ENCODE data around the gene OSBPL8.

OSBPL8 gene

GRCh38 chr12:76571256-76571655 is 11.7 kb upstream of the OSBPL8 start:
- Histone ChIP-seq H3K36me3 (ENCODE audit: control insufficient read depth in 1 of 2, insufficient read depth in 2 of 2, low read length in 2 of 2) (no peaks in the 10 kb centered on the region), H3K4me1 (ENCODE audit: control insufficient read depth in 1 of 2, insufficient read depth in 2 of 2, low read length in 2 of 2) (no peaks in the 10 kb centered on the region), H3K27me3 (ENCODE audit: low read depth, low read length) (no peaks in the 10 kb centered on the region), H3K9me3 (ENCODE audit: control insufficient read depth in 1 of 2, low read length in 2 of 2) (no peaks in the 10 kb centered on the region), H3K27ac (ENCODE audit: low read length) (no peak overlapping the region), H3K4me3 (ENCODE audit: low read depth in 1 of 2, low read length in 2 of 2) (no peak overlapping the region)

- Histone ChIP-seq H3K4me3 (ENCODE audit: low read depth in 1 of 2, low read length in 2 of 2) (no peak overlapping the region), H3K9me3 (ENCODE audit: control insufficient read depth in 1 of 2, low read length in 2 of 2) (no peaks in the 10 kb centered on the region), H3K4me1 (ENCODE audit: control insufficient read depth in 1 of 2, insufficient read depth in 2 of 2, low read length in 2 of 2) (no peaks in the 10 kb centered on the region), H3K27me3 (ENCODE audit: low read depth, low read length) (no peaks in the 10 kb centered on the region), H3K36me3 (ENCODE audit: control insufficient read depth in 1 of 2, insufficient read depth in 2 of 2, low read length in 2 of 2) (no peaks in the 10 kb centered on the region), H3K27ac (ENCODE audit: low read length) (no peak overlapping the region)
Measured at GRCh38 chr12:76569685-76570604, 10.4 kb upstream of the OSBPL8 start.

GRCh38 chr12:76568888-76569551 is 9.4 kb upstream of the OSBPL8 start:
- no peak overlapping the region for H3K4me3 ChIP-seq (ENCODE audit: low read depth in 1 of 2, low read length in 2 of 2)
- H3K36me3 ChIP-seq (ENCODE audit: control insufficient read depth in 1 of 2, insufficient read depth in 2 of 2, low read length in 2 of 2) = no peaks in the 10 kb centered on the region
- no peak overlapping the region for H3K27ac ChIP-seq (ENCODE audit: low read length)
- no peaks in the 10 kb centered on the region for H3K4me1 ChIP-seq (ENCODE audit: control insufficient read depth in 1 of 2, insufficient read depth in 2 of 2, low read length in 2 of 2)
- H3K9me3 ChIP-seq (ENCODE audit: control insufficient read depth in 1 of 2, low read length in 2 of 2) = no peaks in the 10 kb centered on the region
- no peaks in the 10 kb centered on the region for H3K27me3 ChIP-seq (ENCODE audit: low read depth, low read length)

GRCh38 chr12:76568130-76568529 is 8.6 kb upstream of the OSBPL8 start:
- Histone ChIP-seq H3K4me1 (ENCODE audit: control insufficient read depth in 1 of 2, insufficient read depth in 2 of 2, low read length in 2 of 2) (no peaks in the 10 kb centered on the region), H3K9me3 (ENCODE audit: control insufficient read depth in 1 of 2, low read length in 2 of 2) (no peaks in the 10 kb centered on the region), H3K27me3 (ENCODE audit: low read depth, low read length) (no peaks in the 10 kb centered on the region), H3K36me3 (ENCODE audit: control insufficient read depth in 1 of 2, insufficient read depth in 2 of 2, low read length in 2 of 2) (no peaks in the 10 kb centered on the region), H3K4me3 (ENCODE audit: low read depth in 1 of 2, low read length in 2 of 2) (no peak overlapping the region), H3K27ac (ENCODE audit: low read length) (no peak overlapping the region)

- H3K36me3 ChIP-seq (ENCODE audit: control insufficient read depth in 1 of 2, insufficient read depth in 2 of 2, low read length in 2 of 2) = no peaks in the 10 kb centered on the region
- H3K4me1 ChIP-seq (ENCODE audit: control insufficient read depth in 1 of 2, insufficient read depth in 2 of 2, low read length in 2 of 2) = peaks cover 0 to 5% of the 10 kb centered on the region in 2 donors
- H3K9me3 ChIP-seq (ENCODE audit: control insufficient read depth in 1 of 2, low read length in 2 of 2) = no peaks in the 10 kb centered on the region
- H3K27me3 ChIP-seq (ENCODE audit: low read depth, low read length) = no peaks in the 10 kb centered on the region
- no peak overlapping the region for H3K27ac ChIP-seq (ENCODE audit: low read length)
- H3K4me3 ChIP-seq (ENCODE audit: low read depth in 1 of 2, low read length in 2 of 2) = no peak overlapping the region
Measured at GRCh38 chr12:76563061-76563460, 3.5 kb upstream of the OSBPL8 start.

- H3K27me3 ChIP-seq (ENCODE audit: low read depth, low read length) = no peaks in the 10 kb centered on the region
- peaks cover 0 to 13% of the 10 kb centered on the region in 2 donors for H3K4me1 ChIP-seq (ENCODE audit: control insufficient read depth in 1 of 2, insufficient read depth in 2 of 2, low read length in 2 of 2)
- H3K36me3 ChIP-seq (ENCODE audit: control insufficient read depth in 1 of 2, insufficient read depth in 2 of 2, low read length in 2 of 2) = no peaks in the 10 kb centered on the region
- H3K27ac ChIP-seq (ENCODE audit: low read length) = no peak overlapping the region
- no peak overlapping the region for H3K4me3 ChIP-seq (ENCODE audit: low read depth in 1 of 2, low read length in 2 of 2)
- no peaks in the 10 kb centered on the region for H3K9me3 ChIP-seq (ENCODE audit: control insufficient read depth in 1 of 2, low read length in 2 of 2)
Measured at GRCh38 chr12:76562130-76562529, 2.6 kb upstream of the OSBPL8 start.

- Histone ChIP-seq H3K36me3 (ENCODE audit: control insufficient read depth in 1 of 2, insufficient read depth in 2 of 2, low read length in 2 of 2) (no peaks in the 10 kb centered on the region), H3K27me3 (ENCODE audit: low read depth, low read length) (no peaks in the 10 kb centered on the region), H3K27ac (ENCODE audit: low read length) (peak overlapping the region; percentile 95), H3K4me3 (ENCODE audit: low read depth in 1 of 2, low read length in 2 of 2) (peak overlapping the region; percentile 80 to 90), H3K9me3 (ENCODE audit: control insufficient read depth in 1 of 2, low read length in 2 of 2) (no peaks in the 10 kb centered on the region), H3K4me1 (ENCODE audit: control insufficient read depth in 1 of 2, insufficient read depth in 2 of 2, low read length in 2 of 2) (peaks cover 0 to 15% of the 10 kb centered on the region in 2 donors)
Measured at GRCh38 chr12:76560086-76560491, 518 bp upstream of the OSBPL8 start.

- H3K27ac ChIP-seq (ENCODE audit: low read length) = peak overlapping the region; percentile 95
- no peaks in the 10 kb centered on the region for H3K9me3 ChIP-seq (ENCODE audit: control insufficient read depth in 1 of 2, low read length in 2 of 2)
- H3K4me1 ChIP-seq (ENCODE audit: control insufficient read depth in 1 of 2, insufficient read depth in 2 of 2, low read length in 2 of 2) = peaks cover 0 to 19% of the 10 kb centered on the region in 2 donors
- H3K36me3 ChIP-seq (ENCODE audit: control insufficient read depth in 1 of 2, insufficient read depth in 2 of 2, low read length in 2 of 2) = no peaks in the 10 kb centered on the region
- no peaks in the 10 kb centered on the region for H3K27me3 ChIP-seq (ENCODE audit: low read depth, low read length)
- H3K4me3 ChIP-seq (ENCODE audit: low read depth in 1 of 2, low read length in 2 of 2) = peak overlapping the region; percentile 80 to 90
Measured at GRCh38 chr12:76558684-76559399, 729 bp downstream of the OSBPL8 start.

- H3K27ac ChIP-seq (ENCODE audit: low read length) = no peak overlapping the region
- no peaks in the 10 kb centered on the region for H3K27me3 ChIP-seq (ENCODE audit: low read depth, low read length)
- no peaks in the 10 kb centered on the region for H3K9me3 ChIP-seq (ENCODE audit: control insufficient read depth in 1 of 2, low read length in 2 of 2)
- peaks cover 4 to 29% of the 10 kb centered on the region in 2 donors for H3K4me1 ChIP-seq (ENCODE audit: control insufficient read depth in 1 of 2, insufficient read depth in 2 of 2, low read length in 2 of 2)
- no peaks in the 10 kb centered on the region for H3K36me3 ChIP-seq (ENCODE audit: control insufficient read depth in 1 of 2, insufficient read depth in 2 of 2, low read length in 2 of 2)
- H3K4me3 ChIP-seq (ENCODE audit: low read depth in 1 of 2, low read length in 2 of 2) = no peak overlapping the region
Measured at GRCh38 chr12:76556368-76556767, 3.2 kb downstream of the OSBPL8 start.

- Histone ChIP-seq H3K36me3 (ENCODE audit: control insufficient read depth in 1 of 2, insufficient read depth in 2 of 2, low read length in 2 of 2) (no peaks in the 10 kb centered on the region), H3K4me1 (ENCODE audit: control insufficient read depth in 1 of 2, insufficient read depth in 2 of 2, low read length in 2 of 2) (peaks cover 4 to 29% of the 10 kb centered on the region in 2 donors), H3K27me3 (ENCODE audit: low read depth, low read length) (no peaks in the 10 kb centered on the region), H3K4me3 (ENCODE audit: low read depth in 1 of 2, low read length in 2 of 2) (no peak overlapping the region), H3K9me3 (ENCODE audit: control insufficient read depth in 1 of 2, low read length in 2 of 2) (no peaks in the 10 kb centered on the region), H3K27ac (ENCODE audit: low read length) (no peak overlapping the region)
Measured at GRCh38 chr12:76555797-76556196, 3.8 kb downstream of the OSBPL8 start.

- Histone ChIP-seq H3K27ac (ENCODE audit: low read length) (peak overlapping the region; percentile 20), H3K9me3 (ENCODE audit: control insufficient read depth in 1 of 2, low read length in 2 of 2) (no peaks in the 10 kb centered on the region), H3K4me3 (ENCODE audit: low read depth in 1 of 2, low read length in 2 of 2) (no peak overlapping the region), H3K36me3 (ENCODE audit: control insufficient read depth in 1 of 2, insufficient read depth in 2 of 2, low read length in 2 of 2) (no peaks in the 10 kb centered on the region), H3K27me3 (ENCODE audit: low read depth, low read length) (no peaks in the 10 kb centered on the region), H3K4me1 (ENCODE audit: control insufficient read depth in 1 of 2, insufficient read depth in 2 of 2, low read length in 2 of 2) (peaks cover 4 to 29% of the 10 kb centered on the region in 2 donors)
Measured at GRCh38 chr12:76555231-76555767, 4.3 kb downstream of the OSBPL8 start.
